ENCODE results near the gene CAVIN2. TPM values are rescaled to one million over a fixed set of nuclear protein-coding genes. Genes with fewer than 3 reads are reported as not detected.

Gene CAVIN2
- total RNA-seq, 1 experiment from 2014 or later = not detected

DNA sequence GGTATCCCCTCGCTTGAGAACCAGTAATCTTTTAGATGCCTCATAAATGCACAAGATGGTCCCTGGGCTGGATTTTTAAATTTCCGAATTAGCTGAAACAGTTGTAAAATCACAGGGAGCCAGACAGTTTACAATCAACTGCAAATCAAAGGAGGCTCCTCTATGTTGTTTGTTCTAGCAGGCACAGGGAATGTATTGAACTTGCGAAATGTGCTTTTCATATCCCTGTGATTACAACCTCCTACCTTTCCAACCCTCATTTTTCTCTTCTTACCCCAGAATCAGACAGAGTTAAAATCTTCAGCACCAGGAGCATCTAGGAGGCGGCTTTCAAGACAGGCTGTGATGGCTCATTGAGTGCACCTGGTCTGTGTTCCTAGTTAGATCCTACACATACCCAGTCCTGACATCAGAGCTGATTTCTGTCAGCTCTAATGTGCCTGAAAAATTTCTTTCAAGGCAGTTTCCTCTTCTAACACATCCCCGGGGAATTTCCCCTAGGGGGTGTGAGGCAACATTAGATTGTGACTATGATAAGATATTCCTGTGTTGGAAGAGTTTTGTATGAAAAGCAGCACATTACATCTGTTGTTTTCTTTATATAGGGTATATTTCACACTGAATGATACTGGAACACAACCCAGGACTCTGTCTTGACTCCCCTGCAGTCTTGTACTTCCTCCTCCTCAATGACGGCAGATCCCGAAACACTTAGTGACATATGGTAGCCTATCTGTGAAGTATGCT lies 17.9 kb upstream of the CAVIN2 start:
- DNase-seq (ENCODE audit: low read depth) = peak; percentile 45

DNA sequence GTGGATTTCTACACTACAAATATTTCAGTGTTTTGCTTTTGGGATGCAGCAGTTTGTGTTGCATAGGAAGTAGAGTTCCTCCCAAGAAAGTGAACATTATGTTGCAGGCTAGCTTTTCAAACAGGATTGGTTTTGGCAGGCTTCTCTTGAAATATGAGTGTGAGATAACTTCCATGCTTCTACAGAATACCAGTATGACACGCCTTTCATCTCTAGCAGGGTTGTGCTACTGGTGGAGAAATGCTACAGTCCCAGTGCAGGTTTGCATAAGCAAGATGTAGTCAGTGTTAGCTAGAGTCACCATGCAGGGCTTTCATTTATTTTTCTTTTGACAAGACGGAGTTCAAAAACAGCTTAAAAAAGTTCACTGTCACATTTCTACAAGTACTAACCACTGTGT lies 17.1 kb upstream of the CAVIN2 start:
- DNase-seq (ENCODE audit: low read depth) = no peak

- DNase-seq (ENCODE audit: low read depth) = peak; percentile 26
Observed at GRCh38 chr2:191862156-191862775, 15.4 kb upstream of the CAVIN2 start.

GRCh38 chr2:191860760-191861466 lies 14.0 kb upstream of the CAVIN2 start:
- DNase-seq (ENCODE audit: low read depth) = no peak

- no peak for DNase-seq (ENCODE audit: low read depth)
Observed at GRCh38 chr2:191859681-191860080, 12.8 kb upstream of the CAVIN2 start.

DNA sequence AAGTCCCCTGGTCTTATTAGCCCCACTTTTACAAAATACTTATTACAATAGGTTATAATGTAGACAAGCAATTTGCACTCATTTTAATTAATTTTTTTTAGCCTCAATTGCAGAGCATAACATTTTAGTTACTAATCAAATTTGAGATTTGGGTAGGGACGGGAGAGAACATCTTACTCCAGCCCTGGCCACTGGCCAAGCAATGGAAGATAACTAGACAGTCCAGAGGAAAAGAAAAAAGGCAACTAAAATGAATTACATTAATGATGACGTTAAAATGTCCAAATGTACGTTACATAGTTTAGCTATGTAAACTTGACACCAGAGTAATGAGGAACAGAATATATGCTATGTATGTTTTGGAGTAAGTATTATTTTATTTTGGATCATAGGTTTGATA lies 11.0 kb upstream of the CAVIN2 start:
- no peak for DNase-seq (ENCODE audit: low read depth)

DNA sequence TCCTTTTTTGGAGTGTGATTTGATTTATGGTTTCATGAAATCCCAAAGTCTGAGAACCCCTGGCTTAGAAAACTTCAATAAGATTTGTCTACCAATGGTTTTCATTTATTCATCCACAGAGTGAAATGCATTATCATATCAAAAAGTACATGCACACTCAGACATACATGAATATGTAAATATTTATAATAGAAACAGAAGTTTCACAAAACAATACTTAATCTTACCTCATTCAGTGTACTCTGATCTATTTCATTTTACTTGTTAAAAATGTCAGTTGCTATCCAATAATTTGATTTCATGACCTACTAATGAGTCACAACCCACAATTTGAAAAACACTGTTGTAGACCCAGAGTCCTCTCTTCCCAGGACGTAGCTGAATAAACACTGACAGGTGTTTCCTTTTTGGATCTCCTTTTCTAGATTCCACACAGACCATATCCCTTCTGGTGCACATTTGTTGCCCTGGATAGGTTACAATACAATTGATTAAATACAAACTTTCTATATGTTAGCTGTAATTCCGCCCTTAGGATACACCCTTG lies 10.4 kb upstream of the CAVIN2 start:
- DNase-seq (ENCODE audit: low read depth) = peak; percentile 74

- no peak for DNase-seq (ENCODE audit: low read depth)
Observed at GRCh38 chr2:191856111-191856876, 9.4 kb upstream of the CAVIN2 start.

DNA sequence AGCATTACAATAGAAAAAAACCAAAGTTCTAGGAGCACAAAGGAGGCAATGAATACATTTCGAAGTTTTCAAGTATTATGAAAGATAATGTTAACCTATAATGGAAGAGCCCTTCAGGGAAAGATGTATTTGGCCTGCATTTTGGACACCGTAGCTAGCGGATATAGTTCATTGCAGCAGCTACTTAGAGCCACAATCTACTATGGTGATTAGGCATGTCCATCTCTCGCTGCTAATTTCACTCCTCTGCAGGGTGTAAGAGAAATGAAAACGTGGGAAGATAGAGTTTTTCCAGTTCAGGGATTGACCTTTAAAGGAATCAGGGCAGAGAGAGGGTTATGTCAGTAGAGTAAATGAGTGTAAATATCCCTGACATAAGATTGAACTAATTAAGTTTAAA lies 8.5 kb upstream of the CAVIN2 start:
- no peak for DNase-seq (ENCODE audit: low read depth)

GRCh38 chr2:191854382-191855372 lies 7.8 kb upstream of the CAVIN2 start:
- peak; percentile 56 for DNase-seq (ENCODE audit: low read depth)

DNA sequence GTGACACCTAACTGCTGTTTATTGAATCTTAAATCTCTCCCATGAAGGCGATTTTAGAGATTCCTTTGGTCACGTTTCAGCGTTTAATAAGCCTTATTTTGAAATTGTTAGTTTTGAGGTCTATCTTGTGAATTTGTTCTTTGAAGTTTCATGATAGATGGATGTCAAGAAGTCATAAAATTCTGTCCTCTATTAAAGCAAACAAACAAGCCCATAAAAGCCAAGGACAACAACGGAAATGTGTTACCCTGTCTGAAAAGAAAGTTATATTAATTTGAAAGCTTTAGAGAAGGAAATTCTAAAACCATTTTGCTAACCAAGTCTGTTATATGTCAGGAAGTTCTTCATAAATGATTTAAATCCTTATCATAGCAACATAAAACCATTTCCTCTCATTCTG lies 7.0 kb upstream of the CAVIN2 start:
- no peak for DNase-seq (ENCODE audit: low read depth)

GRCh38 chr2:191851158-191851557 lies 4.3 kb upstream of the CAVIN2 start:
- no peak for DNase-seq (ENCODE audit: low read depth)

GRCh38 chr2:191848771-191849767 lies 2.2 kb upstream of the CAVIN2 start:
- DNase-seq (ENCODE audit: low read depth) = no peak

DNA sequence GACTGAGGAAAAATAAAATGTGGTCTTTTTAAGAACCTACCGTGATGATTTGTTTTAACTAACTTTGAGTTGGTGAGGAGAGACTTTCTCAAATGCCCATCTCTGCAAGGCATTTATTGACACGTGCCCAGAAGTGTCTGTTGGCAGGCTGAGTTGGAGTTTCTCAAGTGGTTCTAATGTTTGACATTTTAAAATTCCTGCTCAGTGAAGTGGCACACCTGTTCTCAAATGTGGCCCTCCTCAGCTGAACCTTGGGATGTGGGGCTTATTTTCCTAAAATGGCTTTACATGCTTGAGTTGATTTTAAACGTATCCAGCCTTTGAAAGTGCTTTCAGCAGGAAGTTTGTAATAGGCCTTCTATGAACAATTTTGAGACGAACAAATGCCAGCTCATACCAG lies 876 bp upstream of the CAVIN2 start:
- no peak for DNase-seq (ENCODE audit: low read depth)

GRCh38 chr2:191845876-191846514 lies 893 bp downstream of the CAVIN2 start:
- no peak for DNase-seq (ENCODE audit: low read depth)

- no peak for DNase-seq (ENCODE audit: low read depth)
Observed at GRCh38 chr2:191845248-191845715, 1.6 kb downstream of the CAVIN2 start.

DNA sequence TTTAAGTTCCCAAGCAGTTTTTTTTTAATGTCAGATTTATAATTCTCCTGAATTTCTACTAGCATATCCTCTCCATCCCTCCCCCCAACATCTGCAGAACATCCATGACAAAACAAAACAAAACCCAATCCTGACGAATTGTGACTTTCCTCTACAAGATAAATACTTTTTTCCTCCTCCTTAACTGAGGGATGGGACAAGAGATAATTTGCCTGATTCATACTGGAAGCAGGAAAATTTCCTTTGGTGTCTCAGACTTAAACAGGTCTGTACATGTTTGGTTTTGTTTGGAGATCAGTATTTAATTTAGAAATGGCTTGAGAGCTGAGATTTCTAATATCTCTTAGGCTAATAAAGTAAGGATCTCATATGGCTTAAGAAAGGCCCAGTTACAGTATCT lies 2.2 kb downstream of the CAVIN2 start:
- no peak for DNase-seq (ENCODE audit: low read depth)

DNA sequence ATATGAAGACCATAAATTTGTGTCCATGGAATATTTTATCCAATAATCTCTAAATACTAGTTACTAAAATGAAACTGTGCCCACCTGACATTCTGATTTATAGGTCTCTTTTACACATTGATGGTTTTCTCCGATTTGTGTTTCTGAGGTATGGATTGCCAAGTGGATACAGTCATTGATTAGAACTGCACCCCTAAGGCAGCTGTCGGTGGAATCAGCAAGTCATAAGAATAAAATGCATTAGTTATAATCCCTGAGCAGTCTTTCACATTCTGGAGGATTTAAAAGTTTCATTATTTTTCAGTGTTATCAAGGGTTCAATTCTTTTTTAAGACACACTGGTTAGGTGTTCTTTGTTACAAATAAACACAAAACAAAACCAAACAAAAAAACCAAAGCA lies 6.0 kb downstream of the CAVIN2 start:
- DNase-seq (ENCODE audit: low read depth) = no peak

Data from M059J (cell line).